GM19438 (cell line): ENCODE measurements around the gene PTGER1.

Source experiments
- ATAC-seq: cut with Tn5 transposase; IDR thresholded peaks from one replicate; pipeline ENCODE4 v1.9.1; 2021; ENCODE audit warnings: low read depth; ENCODE audit not compliant: unreplicated experiment

The PTGER1 gene

DNA sequence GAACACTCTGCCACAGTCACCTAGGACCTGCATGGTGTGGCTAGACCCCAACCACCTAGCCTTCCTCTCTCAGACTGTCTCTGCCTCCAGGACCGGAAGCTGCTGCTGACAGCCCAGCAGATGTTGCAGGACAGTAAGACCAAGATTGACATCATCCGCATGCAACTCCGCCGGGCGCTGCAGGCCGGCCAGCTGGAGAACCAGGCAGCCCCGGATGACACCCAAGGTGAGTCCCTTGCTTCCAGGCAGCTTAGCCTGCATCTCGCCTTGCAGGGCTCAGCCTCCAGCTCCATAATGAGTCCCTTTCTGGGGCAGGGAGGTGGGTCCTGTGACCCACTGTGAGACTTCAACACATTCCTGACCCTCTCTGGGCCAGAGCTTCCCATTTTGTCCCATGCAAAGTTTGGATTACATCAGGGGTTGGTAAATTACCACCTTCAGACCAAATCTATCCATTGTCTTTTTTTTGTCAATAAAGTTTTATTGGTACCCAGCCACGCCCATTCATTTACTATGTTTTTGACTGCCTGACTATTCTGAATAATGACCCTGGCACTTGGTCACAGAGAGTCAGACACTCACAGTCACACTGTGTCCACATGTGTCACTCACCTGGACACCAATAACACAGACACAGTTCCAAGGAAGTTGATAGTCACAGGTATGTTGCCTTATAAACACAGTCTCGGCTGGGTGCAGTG lies 28.7 kb downstream of the PTGER1 start:
- ATAC-seq = no peak

DNA sequence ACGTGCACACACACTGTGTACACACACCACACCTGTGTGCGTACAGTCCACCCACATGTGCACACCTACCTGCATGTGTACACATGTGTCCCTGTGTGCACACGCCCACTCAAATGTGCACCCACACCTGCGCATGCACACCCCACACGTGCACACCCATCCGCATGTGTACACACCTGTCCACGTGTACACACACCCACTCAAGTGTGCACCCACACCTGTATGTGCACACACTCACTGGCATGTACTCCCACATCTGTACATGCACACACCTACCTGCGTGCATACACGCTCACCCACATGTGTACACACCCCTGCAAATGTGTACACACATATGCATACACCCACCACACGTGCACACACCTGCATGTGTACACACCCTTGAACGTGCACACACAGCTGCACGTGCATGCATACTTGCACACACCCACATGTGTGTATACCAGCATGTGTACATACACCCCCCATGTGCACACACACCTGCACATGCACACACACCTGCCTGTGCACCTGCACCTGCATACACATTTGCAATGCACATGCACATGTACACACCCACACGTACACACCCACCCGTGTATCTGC lies 31.4 kb downstream of the PTGER1 start:
- no peak for ATAC-seq

DNA sequence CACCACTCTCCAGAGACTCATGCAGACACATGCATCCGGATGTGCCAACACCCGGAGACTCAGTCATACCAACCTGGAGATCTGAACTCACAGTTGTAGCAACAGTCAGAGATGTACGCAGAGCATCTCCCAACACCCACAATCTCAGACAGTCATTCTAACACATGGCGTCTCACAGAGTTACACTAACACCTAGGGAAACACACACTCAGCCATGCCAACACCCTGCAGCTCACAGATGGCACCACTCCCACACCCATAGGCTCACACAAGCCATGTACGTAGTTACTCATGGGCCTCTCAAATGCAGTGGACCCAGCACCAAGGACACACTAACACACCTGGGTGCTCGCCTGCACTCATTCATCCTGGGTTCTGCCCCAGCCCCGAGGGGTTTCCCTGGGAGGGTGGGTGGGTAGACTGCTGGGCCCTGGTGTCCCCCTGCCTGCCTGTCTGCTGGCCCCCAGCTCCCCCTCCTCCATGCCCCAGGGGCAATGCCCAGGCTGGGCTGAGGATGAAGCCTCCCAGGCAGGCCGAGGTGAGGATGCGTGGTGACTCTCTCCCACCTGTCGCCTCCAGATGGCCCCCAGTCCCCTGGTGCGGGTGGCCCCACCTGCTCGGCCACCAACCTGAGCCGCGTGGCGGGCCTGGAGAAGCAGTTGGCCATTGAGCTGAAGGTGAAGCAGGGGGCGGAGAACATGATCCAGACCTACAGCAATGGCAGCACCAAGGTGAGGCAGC lies 32.1 kb downstream of the PTGER1 start:
- no peak for ATAC-seq

DNA sequence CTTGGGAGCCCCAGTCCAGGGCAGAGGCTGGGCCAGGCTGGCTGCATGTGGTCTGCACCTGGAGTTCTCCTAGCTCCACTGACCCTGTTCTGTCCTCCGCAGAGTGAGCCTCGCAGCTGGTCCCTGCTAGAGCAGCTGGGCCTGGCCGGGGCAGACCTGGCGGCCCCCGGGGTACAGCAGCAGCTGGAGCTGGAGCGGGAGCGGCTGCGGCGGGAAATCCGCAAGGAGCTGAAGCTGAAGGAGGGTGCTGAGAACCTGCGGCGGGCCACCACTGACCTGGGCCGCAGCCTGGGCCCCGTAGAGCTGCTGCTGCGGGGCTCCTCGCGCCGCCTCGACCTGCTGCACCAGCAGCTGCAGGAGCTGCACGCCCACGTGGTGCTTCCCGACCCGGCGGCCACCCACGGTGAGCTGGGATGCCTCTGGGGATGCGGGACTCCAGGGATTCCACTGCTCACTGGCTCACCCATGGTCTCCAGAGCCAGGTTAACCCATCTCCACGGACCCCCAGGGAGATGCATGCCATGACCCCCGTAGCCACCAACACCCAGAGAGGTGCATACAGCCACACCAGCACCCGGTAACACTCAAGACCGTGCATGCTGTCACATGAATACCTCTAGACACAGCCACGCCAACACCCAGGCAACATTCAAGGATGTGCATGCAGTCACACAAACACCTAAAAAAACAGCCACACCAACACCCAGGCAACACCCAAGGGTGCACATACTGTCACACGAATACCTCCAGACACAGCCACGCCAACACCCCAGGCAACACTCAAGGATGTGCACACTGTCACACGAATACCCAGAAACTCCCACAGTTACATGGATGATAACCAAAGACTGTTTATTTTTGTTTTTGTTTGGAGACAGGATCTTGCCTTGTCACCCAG lies 33.9 kb downstream of the PTGER1 start:
- no peak for ATAC-seq

DNA sequence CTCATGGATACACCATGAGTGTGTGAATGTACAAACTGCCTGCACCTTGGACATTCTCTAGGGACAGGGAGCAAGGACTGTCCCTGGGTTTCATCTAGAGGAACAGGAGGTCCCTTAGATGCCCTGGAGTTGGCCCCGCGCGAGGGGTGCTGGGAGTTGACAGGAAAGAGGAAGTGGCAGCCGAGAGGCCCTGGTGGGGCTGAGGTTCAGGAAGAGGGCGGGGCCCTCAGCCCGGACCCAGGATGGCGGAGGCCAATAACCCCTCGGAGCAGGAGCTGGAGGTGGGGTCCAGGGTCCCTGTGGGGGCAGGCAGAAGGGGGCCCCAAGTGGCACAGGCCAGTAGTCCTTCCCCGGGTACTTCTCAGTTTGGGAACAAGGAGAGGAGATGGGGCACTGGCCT lies 35.1 kb downstream of the PTGER1 start:
- ATAC-seq = peak; percentile 84

DNA sequence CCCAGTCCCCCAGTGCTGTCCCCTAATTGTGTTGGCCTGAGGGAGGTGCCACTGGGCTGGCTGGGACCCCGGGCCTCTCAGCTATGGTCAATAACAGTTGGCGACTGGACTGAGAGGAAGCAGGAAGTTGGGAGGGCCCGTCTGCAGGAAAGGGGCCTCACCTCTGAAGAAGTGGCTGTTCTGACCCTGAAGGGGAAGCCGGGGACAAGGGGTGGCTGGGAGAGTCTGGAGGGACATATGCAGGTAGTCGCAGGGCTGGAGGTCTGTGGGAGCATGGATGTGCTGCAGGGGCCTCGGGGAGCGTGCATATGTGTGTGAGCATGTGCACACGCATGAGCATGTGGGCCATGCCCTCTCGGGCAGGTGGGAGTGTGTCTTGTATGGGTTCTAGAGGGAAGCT lies 36.1 kb downstream of the PTGER1 start:
- no peak for ATAC-seq

DNA sequence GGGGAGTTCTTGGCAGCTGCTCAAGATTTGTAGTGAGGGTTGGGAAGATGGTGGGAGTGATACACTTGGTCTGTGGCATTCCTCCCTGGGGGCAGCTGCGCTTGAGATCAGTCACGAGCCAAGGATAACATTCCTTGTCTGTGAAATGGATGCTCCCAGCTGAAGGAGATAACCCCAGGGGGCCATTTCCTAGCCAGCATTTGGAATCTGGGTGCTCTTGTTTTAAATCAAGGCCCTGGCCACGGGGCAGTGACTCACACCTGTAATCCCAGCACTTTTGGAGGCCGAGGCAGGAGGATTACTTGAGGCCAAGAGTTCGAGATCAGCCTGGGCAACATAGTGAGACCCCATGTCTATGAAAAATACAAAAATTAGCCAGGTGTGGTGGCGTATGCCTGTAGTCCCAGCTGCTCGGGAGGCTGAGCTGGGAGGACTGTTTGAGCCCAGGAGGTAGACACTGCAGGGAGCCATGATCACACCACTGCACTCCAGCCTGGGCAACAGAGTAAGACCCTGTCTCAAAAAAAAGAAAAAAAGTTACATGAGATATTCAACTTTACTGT lies 37.5 kb downstream of the PTGER1 start:
- no peak for ATAC-seq

DNA sequence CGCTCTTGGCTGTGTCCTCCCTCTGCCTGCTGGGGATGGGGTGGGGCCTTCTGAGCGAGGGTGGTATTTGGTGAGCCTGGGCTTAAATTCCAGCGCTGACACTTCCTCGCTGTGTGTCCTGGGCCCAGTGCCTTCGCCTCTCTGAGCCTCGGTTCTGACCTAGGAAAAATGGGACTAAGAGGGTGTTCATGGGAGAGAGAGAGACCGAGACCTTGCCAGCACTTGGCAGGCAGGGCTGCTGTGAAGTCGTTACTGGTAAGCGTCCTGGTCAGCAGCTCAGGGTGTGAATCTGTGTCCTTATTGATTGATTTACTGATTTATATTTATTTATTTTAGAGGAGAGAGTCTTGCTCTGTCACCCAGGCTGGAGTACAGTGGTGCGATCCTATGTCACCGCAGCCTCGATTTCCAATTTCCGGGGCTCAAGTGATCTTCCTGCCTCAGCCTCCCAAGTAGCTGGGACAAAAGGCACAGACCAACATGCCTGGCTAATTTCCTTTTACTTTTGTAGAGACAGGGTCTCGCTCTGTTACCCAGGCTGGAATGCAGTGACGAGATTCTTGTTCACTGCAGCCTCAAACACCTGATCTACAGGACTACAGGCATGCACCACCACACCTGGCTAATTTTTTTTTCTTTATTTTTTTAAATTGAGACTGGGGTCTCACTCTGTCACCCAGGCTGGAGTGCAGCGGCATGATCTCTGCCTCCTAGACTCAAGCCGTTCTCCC lies 39.7 kb downstream of the PTGER1 start:
- ATAC-seq = no peak

DNA sequence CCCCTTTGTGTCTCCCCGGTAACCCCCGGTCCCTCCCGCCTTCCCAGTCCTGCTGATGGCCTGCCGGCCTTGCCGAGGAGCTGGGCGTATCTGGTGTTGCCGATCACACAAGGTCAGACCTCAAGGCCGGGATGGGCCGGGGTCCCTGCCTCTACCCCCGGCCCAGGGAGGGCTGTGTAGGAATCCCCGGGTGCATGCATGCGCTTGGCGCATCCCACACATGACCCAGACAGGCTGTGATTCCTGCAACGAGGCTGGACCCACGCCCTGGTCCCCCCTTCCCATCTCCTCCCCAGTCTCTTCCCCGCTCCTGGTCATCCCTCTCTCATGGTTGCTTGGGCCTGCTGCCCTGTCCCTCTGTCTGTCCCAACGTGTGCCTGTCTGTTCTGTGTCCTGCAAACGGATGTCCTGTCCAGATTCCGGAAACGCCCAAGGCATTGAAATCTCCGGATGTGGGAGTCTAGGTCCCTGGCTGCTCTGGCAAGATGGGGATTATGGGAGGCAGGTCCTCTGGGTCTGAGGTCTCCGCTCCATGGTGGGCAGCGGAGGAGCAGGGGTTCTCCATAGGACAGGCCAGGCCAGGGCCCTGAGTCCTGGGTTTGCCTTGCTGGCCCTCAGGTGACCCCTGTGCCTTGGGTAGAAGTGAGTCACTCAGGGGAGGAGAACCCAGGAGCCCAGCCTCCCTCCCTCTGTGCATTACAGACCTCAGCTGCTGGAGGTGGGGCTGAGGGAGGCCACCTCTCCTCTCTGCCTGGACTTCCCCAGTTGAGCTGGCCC lies 40.4 kb downstream of the PTGER1 start:
- ATAC-seq = no peak

DNA sequence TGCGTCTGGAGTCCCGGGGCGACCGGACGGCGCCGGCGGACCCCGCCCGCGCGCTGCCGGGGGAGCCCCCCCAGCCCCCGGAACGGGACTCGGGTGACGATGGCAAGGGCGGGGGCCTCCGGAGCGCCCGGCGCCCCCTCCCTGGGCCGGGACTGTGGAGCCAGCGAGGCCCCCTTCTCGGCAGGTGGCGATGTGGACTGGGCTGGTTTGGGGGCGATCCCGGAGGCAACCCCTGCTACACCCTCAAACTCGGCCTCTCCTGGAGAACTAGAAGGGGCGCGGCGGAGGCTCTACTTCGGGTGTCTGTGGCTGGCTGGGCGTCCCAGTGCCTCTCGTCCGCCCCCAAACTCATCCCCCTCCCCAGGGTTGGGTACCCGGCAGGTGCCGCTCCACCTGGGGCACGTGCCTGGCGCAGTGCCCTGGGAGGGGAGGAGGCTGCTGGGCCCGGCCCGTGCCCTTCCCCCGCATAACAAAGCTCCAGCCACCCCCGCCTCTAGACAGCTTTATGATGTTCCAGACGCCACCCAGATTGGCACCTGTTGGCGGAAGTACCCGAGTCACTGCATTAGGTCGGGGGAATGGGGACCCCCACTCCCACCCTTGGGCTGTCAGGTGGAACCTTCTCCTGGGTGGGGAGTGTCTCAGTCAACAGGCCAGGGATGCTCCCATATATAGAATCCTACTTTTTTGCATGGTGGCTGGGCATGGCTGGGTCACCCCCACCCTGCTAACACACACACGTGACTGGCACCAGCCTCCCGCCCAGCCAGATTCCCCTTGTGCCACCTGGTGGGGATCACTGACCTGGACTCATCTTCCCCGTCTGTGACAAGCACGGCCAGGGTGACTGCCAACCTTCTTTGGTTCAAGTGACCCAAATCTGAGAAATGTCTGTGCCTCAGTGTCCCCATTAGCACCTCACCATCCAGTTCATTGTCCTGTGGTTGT lies 41.3 kb downstream of the PTGER1 start:
- ATAC-seq = no peak

DNA sequence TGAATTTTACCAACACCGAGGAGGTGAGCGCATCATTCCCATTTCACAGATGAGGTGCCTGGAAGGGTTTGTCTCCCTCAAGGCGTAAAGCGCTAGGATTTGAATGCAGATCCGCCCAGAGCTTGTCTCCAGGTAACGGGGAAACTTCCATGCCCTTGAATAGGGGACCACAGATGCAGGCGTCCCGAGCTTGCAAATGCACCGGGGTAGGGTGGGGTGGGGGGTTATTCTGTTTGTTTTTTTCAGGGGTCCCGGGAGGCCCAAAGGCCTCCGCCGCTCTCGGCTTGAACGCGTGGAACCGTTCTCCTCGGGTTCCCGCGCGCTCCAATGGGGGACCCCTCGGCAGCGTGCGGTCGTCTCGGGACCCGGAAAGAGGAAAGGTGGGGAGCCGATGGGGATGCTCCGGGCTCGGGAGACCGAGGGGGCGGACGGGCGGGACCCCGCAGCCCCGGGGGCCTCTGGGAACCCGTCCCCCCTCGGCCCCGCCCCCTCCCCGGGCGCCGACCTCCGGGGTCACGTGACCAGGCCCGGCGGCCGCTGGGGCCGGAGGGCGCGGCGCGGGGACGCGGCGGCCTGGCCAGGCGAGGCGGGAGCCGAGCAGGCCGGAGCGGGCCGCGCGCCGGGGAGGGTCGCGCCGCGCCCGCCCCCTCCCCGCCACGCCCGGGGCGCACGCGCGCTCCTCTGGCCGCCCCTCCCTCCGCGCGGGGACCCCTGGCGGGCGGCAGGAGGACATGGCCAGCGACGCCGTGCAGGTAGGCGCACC lies 42.2 kb downstream of the PTGER1 start, which contains the start of gene PKN1:
Gene PKN1 (plus strand): TSS at position 516 of the 763 bp plus-strand sequence. CDS start 216 bp downstream, at position 732.
- no peak for ATAC-seq

DNA sequence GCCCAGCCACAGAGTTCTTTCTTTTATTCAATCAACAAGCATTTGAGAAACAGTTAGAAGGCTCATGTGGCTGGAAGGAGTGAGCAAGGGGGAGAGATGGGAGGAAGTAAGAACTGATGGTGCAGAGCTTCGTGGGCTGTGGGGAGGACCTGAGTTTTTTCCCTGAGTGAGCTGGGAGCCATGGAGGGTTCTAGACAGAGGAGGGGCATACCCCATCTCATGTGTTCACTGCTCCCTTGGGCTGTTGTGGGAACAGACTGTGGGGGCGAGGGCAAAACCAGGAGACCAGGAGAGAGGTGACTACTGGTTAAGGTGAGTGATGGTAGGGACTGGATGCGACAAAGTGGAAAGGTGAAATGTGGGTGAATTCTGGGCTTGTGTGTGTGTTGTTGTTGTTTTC lies 44.4 kb downstream of the PTGER1 start:
- no peak for ATAC-seq

DNA sequence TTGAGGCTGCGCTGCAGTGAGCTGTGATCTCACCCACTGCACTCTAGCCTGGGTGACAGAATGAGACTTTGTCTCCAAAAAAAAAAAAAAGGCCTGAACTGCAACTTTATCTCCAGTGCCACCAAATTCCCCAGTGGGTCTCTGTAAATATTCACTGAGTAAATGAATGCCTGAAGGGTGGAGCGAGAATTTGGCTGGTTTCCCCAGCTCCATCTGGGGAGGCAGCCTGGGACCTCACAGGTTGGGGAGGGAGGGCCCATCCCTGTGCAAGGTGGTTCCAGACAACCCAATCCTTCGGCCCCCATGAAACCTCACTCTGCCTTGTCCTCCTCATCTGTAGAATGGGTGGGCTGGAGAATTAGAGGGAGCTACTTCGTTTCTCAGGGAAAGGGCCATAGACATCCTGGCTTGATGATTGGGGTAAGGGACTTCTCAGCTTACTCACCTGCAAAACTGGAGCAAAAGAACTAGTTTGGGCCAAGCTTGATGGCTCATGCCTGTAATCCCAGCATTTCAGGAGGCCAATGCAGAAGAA lies 46.2 kb downstream of the PTGER1 start:
- ATAC-seq = no peak

DNA sequence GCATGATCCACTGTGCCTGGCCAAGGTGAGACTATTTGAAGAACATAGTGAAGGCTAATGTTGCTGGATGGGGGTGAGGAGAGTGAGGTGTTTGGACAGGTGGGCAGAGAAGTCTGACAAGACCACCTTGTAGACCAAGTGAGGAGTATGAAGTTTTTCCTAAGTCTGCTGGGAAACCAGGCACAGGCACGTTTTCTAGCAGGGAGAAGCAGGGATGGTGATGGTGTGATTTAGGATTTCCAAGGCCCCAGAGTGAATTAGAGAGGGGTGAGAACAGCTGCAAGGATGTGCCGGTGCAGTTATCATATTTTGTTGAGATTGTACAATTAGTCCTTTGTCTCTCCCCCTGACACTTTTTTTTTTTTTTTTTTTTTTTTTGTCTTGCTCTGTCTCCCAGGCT lies 47.7 kb downstream of the PTGER1 start:
- no peak for ATAC-seq

DNA sequence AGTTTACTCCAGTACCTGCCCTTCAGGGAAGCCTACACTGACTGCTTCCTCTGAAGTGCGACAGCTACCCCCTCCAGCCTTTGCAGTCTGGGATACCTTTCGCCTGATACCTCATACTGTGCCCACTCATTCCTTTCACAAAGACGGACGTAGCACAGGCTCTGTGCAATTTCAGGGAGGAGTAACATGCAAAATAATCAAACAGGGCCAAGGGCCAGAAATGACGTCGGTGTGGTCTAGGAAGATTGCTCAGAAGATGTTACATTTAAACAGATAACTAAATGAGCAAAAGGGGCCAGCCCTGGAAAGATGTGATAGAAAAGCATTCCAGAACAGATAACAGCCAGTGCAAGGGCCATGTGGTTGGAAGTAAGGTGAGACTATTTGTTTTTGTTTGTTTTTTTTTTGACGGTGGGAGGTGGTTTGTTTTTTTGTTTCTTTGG lies 49.4 kb downstream of the PTGER1 start:
- ATAC-seq = no peak
